H9 (cell line): ENCODE measurements around the gene UQCR10. TPM values are rescaled to one million over a fixed set of nuclear protein-coding genes. Genes with fewer than 3 reads are reported as not detected.

ENCODE experiments used
- DNase-seq: peaks from one replicate; pipeline ENCODE4 v3.0.0-alpha.2; 2017
- H2AFZ ChIP-seq: one replicate; pipeline ENCODE4 v1.6.1; 2013; ENCODE audit warnings: mild to moderate bottlenecking, low read length, control low read depth, moderate library complexity
- H2AK5ac ChIP-seq: 2 replicates; pipeline ENCODE4 v1.6.1; 2013; ENCODE audit warnings: low read length, control low read depth, mixed read lengths; ENCODE audit not compliant: insufficient read length
- H2BK120ac ChIP-seq: one replicate; pipeline ENCODE4 v1.6.1; 2013; ENCODE audit warnings: low read depth, mild to moderate bottlenecking, low read length, control low read depth, inconsistent platforms; ENCODE audit not compliant: poor library complexity, severe bottlenecking
- H2BK12ac ChIP-seq: 2 replicates; pipeline ENCODE4 v1.6.1; 2013; ENCODE audit warnings: low read length, control low read depth, mixed read lengths, low read depth; ENCODE audit not compliant: insufficient read length
- H2BK15ac ChIP-seq: 2 replicates; pipeline ENCODE4 v1.6.1; 2013; ENCODE audit warnings: low read depth, low read length, control low read depth
- H2BK20ac ChIP-seq: one replicate; pipeline ENCODE4 v1.6.1; 2013; ENCODE audit warnings: low read depth, mild to moderate bottlenecking, low read length, control low read depth, inconsistent platforms; ENCODE audit not compliant: poor library complexity, severe bottlenecking
- H2BK5ac ChIP-seq: 2 replicates; pipeline ENCODE4 v1.6.1; 2013; ENCODE audit warnings: low read length, control low read depth, mixed read lengths; ENCODE audit not compliant: insufficient read length
- H3K14ac ChIP-seq: 2 replicates; pipeline ENCODE4 v1.6.1; 2013; ENCODE audit warnings: low read length, control low read depth; ENCODE audit not compliant: insufficient read depth
- H3K18ac ChIP-seq: 2 replicates; pipeline ENCODE4 v1.6.1; 2013; ENCODE audit warnings: low read depth, mild to moderate bottlenecking, mixed read lengths, low read length, control low read depth; ENCODE audit not compliant: insufficient read length
- H3K23ac ChIP-seq: 2 replicates; pipeline ENCODE4 v1.6.1; 2013; ENCODE audit warnings: low read length, control low read depth, mixed read lengths, low read depth; ENCODE audit not compliant: insufficient read length
- H3K23me2 ChIP-seq: 2 replicates; pipeline ENCODE4 v1.6.1; 2013; ENCODE audit warnings: low read depth, mild to moderate bottlenecking, mixed read lengths, low read length, control low read depth; ENCODE audit not compliant: insufficient read length, poor library complexity, severe bottlenecking
- H3K27ac ChIP-seq: 2 replicates; pipeline ENCODE4 v1.5.1; 2013; ENCODE audit warnings: low read length, control low read depth, mixed read lengths, low read depth; ENCODE audit not compliant: insufficient read length
- H3K27me3 ChIP-seq: 2 replicates; pipeline ENCODE4 v1.6.1; 2013; ENCODE audit warnings: low read length, control low read depth, inconsistent platforms; ENCODE audit not compliant: insufficient read depth
- H3K4ac ChIP-seq: 2 replicates; pipeline ENCODE4 v1.6.1; 2013; ENCODE audit warnings: low read depth, mild to moderate bottlenecking, control low read depth, inconsistent platforms, low read length, moderate library complexity
- H3K4me1 ChIP-seq: 2 replicates; pipeline ENCODE4 v1.6.1; 2013; ENCODE audit warnings: low read length, control low read depth, inconsistent platforms; ENCODE audit not compliant: insufficient read depth
- H3K4me2 ChIP-seq: 2 replicates; pipeline ENCODE4 v1.6.1; 2013; ENCODE audit warnings: low read length, control low read depth, mixed read lengths; ENCODE audit not compliant: insufficient read length, insufficient read depth
- H3K56ac ChIP-seq: 2 replicates; pipeline ENCODE4 v1.6.1; 2013; ENCODE audit warnings: low read depth, mild to moderate bottlenecking, mixed read lengths, low read length, control low read depth; ENCODE audit not compliant: insufficient read length
- H3K79me1 ChIP-seq: 2 replicates; pipeline ENCODE4 v1.6.1; 2013; ENCODE audit warnings: low read depth, mild to moderate bottlenecking, moderate library complexity, low read length, control low read depth, inconsistent platforms; ENCODE audit not compliant: insufficient read depth, poor library complexity, severe bottlenecking
- H3K79me2 ChIP-seq: 2 replicates; pipeline ENCODE4 v1.6.1; 2013; ENCODE audit warnings: low read length, control low read depth, inconsistent platforms; ENCODE audit not compliant: insufficient read depth
- H3K9ac ChIP-seq: 2 replicates; pipeline ENCODE4 v1.6.1; 2013; ENCODE audit warnings: low read length, control low read depth, mixed read lengths; ENCODE audit not compliant: insufficient read length; ENCODE audit errors: extremely low read depth
- H3K9me3 ChIP-seq: one replicate; pipeline ENCODE4 v1.6.1; 2013; ENCODE audit warnings: low read depth, low read length, inconsistent platforms; ENCODE audit not compliant: control insufficient read depth
- H3T11ph ChIP-seq: one replicate; pipeline ENCODE4 v1.6.1; 2013; ENCODE audit warnings: mild to moderate bottlenecking, low read length, control low read depth, inconsistent platforms
- H4K20me1 ChIP-seq: one replicate; pipeline ENCODE4 v1.6.1; 2013; ENCODE audit not compliant: control insufficient read depth, insufficient read length, insufficient read depth
- H4K5ac ChIP-seq: 2 replicates; pipeline ENCODE4 v1.6.1; 2013; ENCODE audit warnings: low read depth, mild to moderate bottlenecking, mixed read lengths, low read length, control low read depth; ENCODE audit not compliant: insufficient read length
- H4K8ac ChIP-seq: replicated peaks from 2 replicates; pipeline ENCODE4 v1.6.1; 2013; ENCODE audit warnings: low read length, control low read depth, mixed read lengths, low read depth; ENCODE audit not compliant: insufficient read length
- H4K91ac ChIP-seq: 2 replicates; pipeline ENCODE4 v1.6.1; 2013; ENCODE audit warnings: low read depth, mild to moderate bottlenecking, moderate library complexity, mixed read lengths, low read length, control low read depth; ENCODE audit not compliant: insufficient read length
- H3K27ac Mint-ChIP-seq, 3 experiments: 2 replicates in 2 of 3; 3 replicates in 1 of 3; pipeline ENCODE4 v1.8.0; 2020 to 2021; ENCODE audit warnings: mixed read lengths in 3 of 3, mild to moderate bottlenecking in 1 of 3, moderate library complexity in 1 of 3
- H3K27me3 Mint-ChIP-seq: 2 replicates; pipeline ENCODE4 v1.8.0; 2021; ENCODE audit warnings: low read depth, mild to moderate bottlenecking, moderate library complexity, mixed read lengths
- H3K36me3 Mint-ChIP-seq, 3 experiments: 2 replicates in 2 of 3; 3 replicates in 1 of 3; pipeline ENCODE4 v1.8.0; 2020 to 2021; ENCODE audit warnings: low read depth in 3 of 3, mixed read lengths in 3 of 3; ENCODE audit not compliant: insufficient read depth in 1 of 3
- H3K4me1 Mint-ChIP-seq, 2 experiments: 2 replicates each; pipeline ENCODE4 v1.8.0; 2020; ENCODE audit warnings: mixed read lengths in 2 of 2
- H3K4me3 Mint-ChIP-seq, 2 experiments: 2 replicates in 1 of 2; 3 replicates in 1 of 2; pipeline ENCODE4 v1.8.0; 2020 to 2021; ENCODE audit warnings: mild to moderate bottlenecking in 2 of 2, mixed read lengths in 2 of 2, moderate library complexity in 1 of 2
- H3K9me3 Mint-ChIP-seq, 2 experiments: 2 replicates in 1 of 2; 3 replicates in 1 of 2; pipeline ENCODE4 v1.8.0; 2020; ENCODE audit warnings: mild to moderate bottlenecking in 2 of 2, mixed read lengths in 2 of 2, moderate library complexity in 1 of 2
- WGBS: extraction: QIAGEN DNeasy Blood & Tissue Kit; methylation state at CpG from one replicate; pipeline ENCODE4 v1.1.7; 2013; ENCODE audit warnings: missing lambda C conversion rate, low lambda C conversion rate, mixed read lengths; ENCODE audit not compliant: insufficient read length; ENCODE audit errors: extremely low coverage; 5-methylcytosine and 5-hydroxymethylcytosine counted together
- total RNA-seq: library from RNA; stranded (reverse); gene quantifications from 2 replicates; pipeline ENCODE4 v1.2.1, GENCODE V29; 2021
- TF ChIP-seq, protein P1 (sequence below): fragments of 200-600 bp; sonication (generic); conservative IDR thresholded peaks from 3 replicates; pipeline ENCODE4 v1.8.0; 2021; ENCODE audit warnings: antibody characterized with exemption, mild to moderate bottlenecking

UQCR10 gene
- total RNA-seq, 1 experiment from 2014 or later = 124 TPM

DNA sequence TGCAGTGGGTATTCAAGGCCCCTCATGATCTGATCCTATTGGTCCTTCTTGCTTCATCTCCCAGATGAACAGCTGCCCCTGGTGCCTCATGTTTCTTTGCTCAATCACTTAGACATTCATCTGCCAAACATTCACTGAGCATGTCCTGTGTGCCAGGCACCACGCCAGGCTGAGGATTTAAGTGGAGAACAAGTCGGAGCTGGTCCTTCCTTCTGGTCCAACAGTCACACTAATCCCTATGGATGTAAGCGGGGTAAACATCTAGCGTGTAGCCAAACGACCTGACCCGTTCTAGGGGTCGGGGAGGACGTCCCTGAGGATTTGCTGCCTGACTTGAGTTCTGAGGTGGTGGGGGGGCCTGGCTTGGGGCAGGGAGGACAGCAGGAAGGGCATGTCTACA is 22.3 kb upstream of the UQCR10 start:
- DNase-seq = no peak

More for the DNA sequence above, 22.3 kb upstream of the UQCR10 start:
- H3K4me2 ChIP-seq = no peak overlapping the region
- Mint-ChIP-seq H3K36me3 (peaks cover 3 to 4% (median 3%) of the 10 kb centered on the region in 3 experiments; a peak in 5 of 7 replicates), H3K9me3 (no peaks in the 10 kb centered on the region), H3K27ac (no peak overlapping the region), H3K4me3 (no peak overlapping the region), H3K4me1 (peaks cover 4 to 6% of the 10 kb centered on the region in 2 experiments), H3K27me3 (no peaks in the 10 kb centered on the region)
- no peak overlapping the region for H2BK15ac ChIP-seq
- no peak overlapping the region for H3K18ac ChIP-seq
- no peak overlapping the region for H3K9ac ChIP-seq
- no peak overlapping the region for H3T11ph ChIP-seq
- H3K14ac ChIP-seq = no peak overlapping the region
- no peak overlapping the region for H3K56ac ChIP-seq
- H3K23me2 ChIP-seq = peaks cover 4% of the 10 kb centered on the region
- no peak overlapping the region for H4K5ac ChIP-seq
- no peak overlapping the region for H4K8ac ChIP-seq
- no CpG with 5 or more reads among the region's 8 CpGs for WGBS
- no peaks in the 10 kb centered on the region for H3K9me3 ChIP-seq
- H3K79me2 ChIP-seq = no peaks in the 10 kb centered on the region
- H3K23ac ChIP-seq = no peak overlapping the region
- H3K4ac ChIP-seq = no peak overlapping the region
- no peaks in the 10 kb centered on the region for H3K27me3 ChIP-seq
- no peaks in the 10 kb centered on the region for H3K79me1 ChIP-seq
- no peak overlapping the region for H2AK5ac ChIP-seq
- H3K4me1 ChIP-seq = no peaks in the 10 kb centered on the region
- H4K91ac ChIP-seq = no peak overlapping the region
- TF ChIP-seq, protein P1, sequence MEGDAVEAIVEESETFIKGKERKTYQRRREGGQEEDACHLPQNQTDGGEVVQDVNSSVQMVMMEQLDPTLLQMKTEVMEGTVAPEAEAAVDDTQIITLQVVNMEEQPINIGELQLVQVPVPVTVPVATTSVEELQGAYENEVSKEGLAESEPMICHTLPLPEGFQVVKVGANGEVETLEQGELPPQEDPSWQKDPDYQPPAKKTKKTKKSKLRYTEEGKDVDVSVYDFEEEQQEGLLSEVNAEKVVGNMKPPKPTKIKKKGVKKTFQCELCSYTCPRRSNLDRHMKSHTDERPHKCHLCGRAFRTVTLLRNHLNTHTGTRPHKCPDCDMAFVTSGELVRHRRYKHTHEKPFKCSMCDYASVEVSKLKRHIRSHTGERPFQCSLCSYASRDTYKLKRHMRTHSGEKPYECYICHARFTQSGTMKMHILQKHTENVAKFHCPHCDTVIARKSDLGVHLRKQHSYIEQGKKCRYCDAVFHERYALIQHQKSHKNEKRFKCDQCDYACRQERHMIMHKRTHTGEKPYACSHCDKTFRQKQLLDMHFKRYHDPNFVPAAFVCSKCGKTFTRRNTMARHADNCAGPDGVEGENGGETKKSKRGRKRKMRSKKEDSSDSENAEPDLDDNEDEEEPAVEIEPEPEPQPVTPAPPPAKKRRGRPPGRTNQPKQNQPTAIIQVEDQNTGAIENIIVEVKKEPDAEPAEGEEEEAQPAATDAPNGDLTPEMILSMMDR = no peak
- H2BK120ac ChIP-seq = no peak overlapping the region
- H2BK20ac ChIP-seq = no peak overlapping the region
- no peak overlapping the region for H2AFZ ChIP-seq
- no peak overlapping the region for H3K27ac ChIP-seq
- H4K20me1 ChIP-seq = no peaks in the 10 kb centered on the region
- no peak overlapping the region for H2BK5ac ChIP-seq
- no peak overlapping the region for H2BK12ac ChIP-seq
